ENCODE data around the gene VDR.

DNA sequence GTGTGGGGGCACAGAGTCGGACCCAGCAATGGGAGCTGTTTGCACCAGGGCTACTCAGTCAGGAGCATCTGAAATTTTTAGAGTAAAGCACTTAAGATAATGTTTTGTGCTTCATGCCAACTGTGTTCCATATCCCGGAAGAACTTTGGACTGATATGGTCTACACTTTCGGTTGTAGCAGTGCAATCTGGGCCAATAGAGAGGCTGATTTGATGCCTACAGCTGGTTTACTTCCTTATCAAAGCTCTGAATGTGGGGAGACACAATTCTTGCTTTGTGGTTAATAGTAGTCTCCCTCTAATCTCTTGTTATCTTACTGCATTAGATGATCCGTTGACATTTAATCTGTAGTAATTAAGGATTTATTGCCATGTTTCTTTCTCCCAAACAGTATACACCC is 7.8 kb upstream of the VDR start:
- TF ChIP-seq POLR2A (IDR thresholded peaks at IDR 0.05; ENCODE audit: low read length) (no peak), GATA1 (IDR thresholded peaks at IDR 0.05; ENCODE audit: low read depth, low read length) (no peak)

All from erythroblast (primary cell).